ENCODE results near the gene AFF1.
A peak's percentile ranks its signal among the peaks of the same experiment; 100 is the strongest.
"Not testable (repeated sequence)": the region's sequence is repeated elsewhere in the genome, so short reads cannot be mapped to it uniquely, and the experiment has no call there.

AFF1 gene

GRCh38 chr4:87037171-87037570, 102.4 kb downstream of the AFF1 start:
- not testable (repeated sequence) for DNase-seq (ENCODE audit: low read depth)

DNA sequence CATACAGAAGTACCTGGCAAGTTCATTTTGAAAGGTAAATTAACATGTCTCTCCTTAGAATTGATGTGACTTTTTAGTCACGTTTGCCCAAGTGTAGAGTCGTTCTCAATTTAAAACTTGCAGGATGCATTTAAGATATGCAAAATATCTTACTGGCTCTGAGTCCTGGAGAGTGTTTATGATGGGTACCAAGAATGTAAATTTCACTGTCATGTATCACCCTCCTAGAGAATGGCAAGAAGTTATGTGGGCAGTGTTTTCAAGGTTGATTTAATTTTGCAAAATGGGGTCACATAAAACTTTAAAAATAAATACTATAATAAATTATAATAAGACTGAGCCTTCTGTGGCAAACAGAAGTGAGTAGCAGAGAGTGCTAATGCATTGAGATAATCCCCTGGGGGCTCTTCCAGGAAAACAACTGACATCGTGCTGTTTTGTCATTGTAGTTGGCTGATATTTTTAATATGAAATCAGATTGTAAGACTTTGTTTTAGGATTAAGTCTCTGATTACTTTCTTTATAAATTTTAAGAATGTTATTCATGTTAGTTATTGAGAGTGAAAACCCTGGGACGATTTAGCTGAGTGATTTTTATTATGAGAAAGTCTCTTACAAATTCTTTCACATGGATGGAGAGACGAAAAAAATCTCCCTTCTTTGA, 103.0 kb downstream of the AFF1 start:
- DNase-seq (ENCODE audit: low read depth): no peak

GRCh38 chr4:87038837-87039615, 104.2 kb downstream of the AFF1 start:
- DNase-seq (ENCODE audit: low read depth): peak; percentile 77

DNA sequence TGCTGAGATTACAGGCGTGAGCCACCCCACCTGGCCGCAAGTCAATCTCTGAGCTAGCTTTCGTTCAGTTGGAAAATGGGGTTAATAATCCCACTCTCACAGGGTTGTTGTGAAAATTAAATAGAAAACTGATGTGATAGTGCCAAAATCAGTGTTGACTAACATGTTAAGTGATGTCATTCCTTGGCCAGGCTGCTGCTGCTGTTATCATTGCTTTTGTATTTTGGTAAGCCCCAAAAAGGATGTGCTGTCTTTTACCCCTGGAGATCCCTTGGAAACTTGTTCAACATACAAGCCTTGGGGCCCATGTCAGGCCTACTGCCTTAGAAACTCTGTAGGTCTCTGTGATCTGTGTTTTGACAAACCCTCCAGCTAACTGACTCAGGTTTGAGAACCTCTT, 106.3 kb downstream of the AFF1 start:
- DNase-seq (ENCODE audit: low read depth): no peak

DNA sequence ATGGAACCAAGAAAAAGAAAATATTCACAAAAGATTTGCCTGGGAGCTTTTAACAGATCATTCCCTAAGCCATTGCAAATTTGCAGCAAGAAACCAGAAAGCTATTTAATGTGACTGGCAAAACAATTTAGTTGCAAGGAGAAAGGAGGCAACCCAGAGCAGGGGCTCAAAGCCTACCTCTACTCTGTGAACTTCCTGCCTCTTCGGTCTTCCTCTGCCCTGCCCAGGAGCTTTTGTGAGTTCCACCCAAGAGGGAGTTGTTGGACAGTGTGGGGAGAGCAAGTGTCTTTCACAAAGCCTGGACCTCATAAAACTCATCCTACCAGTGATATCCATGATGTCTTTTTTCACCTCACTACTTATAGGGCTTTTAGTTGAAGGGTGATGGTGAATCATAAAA, 107.4 kb downstream of the AFF1 start:
- DNase-seq (ENCODE audit: low read depth): no peak

DNA sequence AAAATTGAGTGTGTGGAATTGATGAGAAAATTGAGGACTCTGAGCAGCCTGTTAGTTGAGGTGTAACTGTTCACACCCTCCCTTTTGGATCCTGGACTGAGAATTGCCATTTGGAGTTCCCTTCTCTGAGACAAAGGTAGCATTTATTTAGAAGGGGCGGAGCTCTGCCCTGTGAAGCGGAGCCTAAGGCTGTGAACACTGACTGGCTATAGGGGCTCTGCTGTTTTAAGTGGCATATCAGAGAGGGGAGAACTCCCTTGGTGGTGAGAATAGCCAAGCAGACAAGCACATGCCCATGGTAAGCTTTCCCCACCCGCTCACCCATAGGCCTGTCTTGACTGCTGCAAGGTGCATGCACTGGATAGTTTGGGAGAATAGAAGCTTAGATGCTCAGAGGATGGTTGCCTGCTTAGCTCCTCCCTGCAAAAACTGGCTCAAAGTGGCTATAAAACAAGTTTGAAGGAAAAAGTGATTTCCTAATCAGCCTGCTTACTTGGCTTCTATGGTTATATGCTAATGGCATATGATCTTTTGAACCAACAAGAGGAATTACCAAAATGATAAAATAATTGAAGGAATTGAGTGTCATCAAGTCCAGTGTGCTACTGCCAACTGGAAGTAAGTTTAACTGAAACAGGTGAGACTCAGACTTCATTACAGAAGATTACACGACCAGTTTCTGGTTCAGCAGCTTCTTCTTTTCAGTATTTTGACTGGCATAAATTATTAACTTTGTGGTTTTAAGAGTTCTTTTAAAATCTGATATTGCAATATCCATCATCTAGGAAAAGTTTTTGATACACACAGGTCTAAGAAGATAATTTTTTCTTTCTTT, 108.4 kb downstream of the AFF1 start:
- no peak for DNase-seq (ENCODE audit: low read depth)

- no peak for DNase-seq (ENCODE audit: low read depth)
Observed at GRCh38 chr4:87044511-87045233, 109.9 kb downstream of the AFF1 start.

DNA sequence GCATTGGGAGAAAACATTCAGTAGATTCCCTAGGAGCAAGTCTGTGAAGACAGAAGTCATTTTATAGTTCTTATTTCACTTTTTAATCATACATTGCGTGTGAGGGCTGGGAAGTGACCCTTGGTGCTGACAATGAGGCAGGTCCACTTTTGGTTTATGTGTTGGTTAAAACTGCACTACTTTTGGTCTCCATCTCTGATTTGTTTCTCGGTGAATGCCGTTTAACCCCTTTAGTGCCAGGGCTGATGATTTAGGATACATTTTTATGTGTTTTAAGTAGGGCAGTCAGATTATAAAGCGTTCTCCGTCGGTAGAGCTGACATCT, 110.4 kb downstream of the AFF1 start:
- DNase-seq (ENCODE audit: low read depth): no peak

DNA sequence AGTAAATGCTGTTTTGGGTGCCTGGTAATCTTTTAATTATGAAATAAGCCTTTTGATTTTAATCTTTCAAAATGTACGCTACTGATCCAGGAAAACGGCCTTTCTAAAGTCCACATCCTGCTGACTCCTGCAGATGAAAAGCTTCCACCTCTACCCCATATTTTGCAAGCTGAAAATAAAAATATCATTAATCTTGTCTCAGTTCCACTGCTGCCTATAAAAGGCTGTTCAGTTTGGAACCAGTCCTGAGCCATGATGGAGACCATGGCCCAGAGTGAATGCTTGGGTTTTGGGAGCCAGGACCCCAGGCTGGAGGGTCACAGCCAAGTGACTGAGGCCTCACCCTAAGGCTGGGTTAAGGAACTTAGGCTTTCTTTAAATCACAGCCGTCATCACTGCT, 110.8 kb downstream of the AFF1 start:
- DNase-seq (ENCODE audit: low read depth): no peak

DNA sequence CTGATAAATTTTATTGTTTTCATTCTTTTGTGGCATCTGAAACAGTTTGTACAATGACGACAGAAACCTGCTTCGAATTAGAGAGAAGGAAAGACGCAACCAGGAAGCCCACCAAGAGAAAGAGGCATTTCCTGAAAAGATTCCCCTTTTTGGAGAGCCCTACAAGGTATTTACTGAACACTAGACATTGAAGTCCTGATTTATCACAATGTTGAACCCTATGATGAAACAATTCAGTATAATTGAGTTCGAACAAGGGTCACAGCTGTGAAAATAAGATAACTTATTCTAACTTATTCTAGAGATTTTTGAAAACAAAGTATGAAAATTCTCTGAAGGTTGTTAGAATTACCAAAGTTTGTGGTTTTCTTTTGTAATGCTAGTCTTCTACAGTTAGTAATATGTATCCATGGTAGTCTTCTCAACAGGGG, 111.3 kb downstream of the AFF1 start:
- no peak for DNase-seq (ENCODE audit: low read depth)

GRCh38 chr4:87047281-87047798, 112.5 kb downstream of the AFF1 start:
- DNase-seq (ENCODE audit: low read depth): no peak

GRCh38 chr4:87049508-87049907, 114.7 kb downstream of the AFF1 start:
- DNase-seq (ENCODE audit: low read depth): no peak

- no peak for DNase-seq (ENCODE audit: low read depth)
Observed at GRCh38 chr4:87050596-87050995, 115.8 kb downstream of the AFF1 start.

GRCh38 chr4:87051121-87051713, 116.4 kb downstream of the AFF1 start:
- DNase-seq (ENCODE audit: low read depth): no peak

- DNase-seq (ENCODE audit: low read depth): no peak
Observed at GRCh38 chr4:87052615-87053014, 117.8 kb downstream of the AFF1 start.

DNA sequence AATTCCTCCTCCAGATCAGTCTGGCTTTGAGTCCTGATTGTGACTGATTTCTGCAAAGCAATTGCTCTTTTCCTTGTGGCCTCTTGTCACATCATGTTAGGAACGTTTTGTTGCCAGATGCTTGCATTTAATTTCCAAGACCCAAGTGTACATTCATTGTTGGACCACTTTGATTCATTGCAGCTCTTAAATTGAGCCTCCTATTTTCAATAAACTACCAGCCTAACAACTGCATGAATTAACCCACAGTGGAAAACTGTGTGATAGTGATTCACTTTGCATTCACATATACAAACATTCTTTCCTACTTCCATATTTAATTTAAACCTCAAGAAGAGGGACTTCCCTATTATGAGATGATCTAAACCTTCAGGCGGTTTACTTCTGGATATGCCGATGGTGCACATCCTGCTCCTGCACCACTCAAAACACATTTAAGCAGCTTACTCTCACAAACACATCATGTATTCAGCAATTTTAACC, 118.4 kb downstream of the AFF1 start:
- no peak for DNase-seq (ENCODE audit: low read depth)

DNA sequence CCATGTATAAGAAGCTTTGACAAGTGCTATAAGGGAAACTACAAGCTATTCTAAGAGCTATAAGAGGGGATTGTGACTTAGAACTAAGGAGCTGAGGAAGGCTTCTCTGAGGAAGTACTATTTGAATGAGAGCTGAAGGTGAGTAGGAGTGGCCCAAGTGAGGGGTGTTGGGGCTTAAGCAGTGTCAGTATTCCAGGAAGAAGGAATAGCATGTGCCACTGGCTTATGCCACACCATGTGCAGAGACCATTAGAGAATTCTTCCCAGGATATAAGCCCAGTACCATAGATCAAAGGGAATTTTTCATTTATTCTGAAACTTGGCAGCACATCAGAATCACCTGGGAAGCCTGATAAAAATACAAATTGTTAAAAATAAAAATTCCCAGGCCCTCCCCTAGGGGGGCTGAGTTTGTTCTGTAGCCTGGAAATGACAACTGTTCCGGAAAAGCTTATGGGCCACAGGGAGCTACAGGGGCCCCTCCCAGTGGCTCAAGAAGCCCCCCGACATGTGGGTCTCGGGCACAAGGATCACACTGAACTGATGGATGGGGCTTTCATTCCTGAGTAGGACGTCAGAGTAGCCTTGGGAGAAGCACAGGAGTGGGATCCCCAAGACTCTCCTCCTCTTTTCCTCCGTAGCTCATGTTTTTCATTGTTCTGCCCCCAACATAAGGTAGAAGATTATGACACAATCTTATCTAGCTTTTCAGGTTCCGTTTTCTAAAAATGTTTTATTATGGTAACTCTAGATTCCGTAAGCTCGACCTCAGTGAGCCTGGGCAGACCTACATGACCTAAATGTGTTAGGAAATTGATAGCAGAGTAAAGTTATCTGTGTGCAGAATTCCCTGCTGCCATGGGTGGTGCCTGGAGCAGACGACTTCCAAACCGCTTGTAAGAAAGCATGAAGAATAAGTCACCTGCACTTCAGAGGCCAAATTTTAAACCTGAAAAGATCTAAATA, 119.3 kb downstream of the AFF1 start:
- DNase-seq (ENCODE audit: low read depth): no peak

- no peak for DNase-seq (ENCODE audit: low read depth)
Observed at GRCh38 chr4:87054900-87055299, 120.1 kb downstream of the AFF1 start.

DNA sequence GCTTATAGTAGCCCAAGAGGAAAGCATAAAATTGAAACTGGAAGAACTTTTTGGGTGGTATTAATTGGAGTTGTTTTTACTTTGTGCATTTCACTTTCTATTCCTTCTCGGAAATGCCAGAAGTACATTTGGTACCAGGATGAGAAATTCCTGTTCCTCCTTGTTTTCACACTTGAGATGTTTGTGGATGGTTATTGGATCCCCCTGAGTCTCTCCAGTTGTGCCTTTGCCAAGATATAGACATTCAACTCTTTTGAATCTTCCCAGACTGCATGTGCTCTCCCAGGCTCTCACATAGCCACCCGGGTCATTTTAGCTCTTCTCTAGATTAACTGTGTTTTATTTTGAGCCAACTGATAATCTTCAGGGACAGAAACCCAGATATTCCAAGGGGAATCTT, 120.5 kb downstream of the AFF1 start:
- no peak for DNase-seq (ENCODE audit: low read depth)

DNA sequence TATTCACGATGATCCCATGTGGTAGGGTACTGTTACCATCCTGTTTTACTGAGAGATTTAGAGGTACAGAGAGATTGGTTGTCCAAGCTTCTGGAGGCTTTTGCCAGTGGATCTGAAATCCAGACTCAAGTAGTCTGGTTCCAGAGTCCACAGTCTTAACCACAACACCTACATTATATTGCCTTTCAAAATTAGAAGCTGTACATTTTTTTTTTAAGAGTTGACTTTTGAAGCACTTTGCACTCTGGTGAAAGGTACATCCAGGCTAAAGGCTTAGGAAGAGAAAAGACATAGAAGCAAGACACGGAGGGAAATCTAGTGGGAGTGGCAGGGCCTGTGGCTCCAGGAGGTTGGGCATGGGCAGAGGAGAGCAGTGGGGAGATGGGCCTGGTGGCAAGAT, 122.1 kb downstream of the AFF1 start:
- DNase-seq (ENCODE audit: low read depth): no peak

Measured in stromal cell of bone marrow (primary cell).